Astrocyte (in vitro differentiated cells and primary cell): ENCODE data around the gene ACADL.

ENCODE experiments used
- CTCF ChIP-seq: IDR thresholded peaks from 2 replicates; pipeline ENCODE4 v1.5.1; 2011; ENCODE audit warnings: low read depth, mild to moderate bottlenecking, inconsistent platforms, low read length, moderate library complexity; ENCODE audit not compliant: insufficient read depth
- EZH2 ChIP-seq: IDR thresholded peaks from 2 replicates; pipeline ENCODE4 v1.6.1; 2012; ENCODE audit warnings: mild to moderate bottlenecking, low read length, inconsistent platforms; ENCODE audit not compliant: insufficient read depth

- TF ChIP-seq CTCF (no peak), EZH2 (no peak)
Measured at GRCh38 chr2:210158236-210158635, 67.0 kb downstream of the ACADL start.
